Esophagus (tissue), 2 donors: Measurements from ENCODE around the gene CTBP1. TPM values are rescaled to one million over a fixed set of nuclear protein-coding genes. Genes with fewer than 3 reads are reported as not detected.

Source experiments
- H3K27ac ChIP-seq, 2 donors: one replicate each; pipeline ENCODE4 v1.5.1; 2013; ENCODE audit warnings: low read depth in 2 of 2, mild to moderate bottlenecking in 2 of 2, inconsistent platforms in 1 of 2, low read length in 1 of 2, moderate library complexity in 1 of 2
- H3K27me3 ChIP-seq, 2 donors: one replicate each; pipeline ENCODE4 v1.6.1; 2013; ENCODE audit warnings: low read length in 2 of 2, control low read depth in 1 of 2, mild to moderate bottlenecking in 1 of 2; ENCODE audit not compliant: insufficient read depth in 2 of 2, control insufficient read depth in 1 of 2
- H3K36me3 ChIP-seq, 2 donors: one replicate each; pipeline ENCODE4 v1.6.1; 2013; ENCODE audit warnings: low read length in 1 of 2; ENCODE audit not compliant: control insufficient read depth in 2 of 2, insufficient read depth in 2 of 2
- H3K4me1 ChIP-seq, 2 donors: one replicate each; pipeline ENCODE4 v1.6.1; 2013; ENCODE audit warnings: low read length in 1 of 2; ENCODE audit not compliant: control insufficient read depth in 2 of 2, insufficient read depth in 2 of 2
- H3K4me3 ChIP-seq, 2 donors: one replicate each; pipeline ENCODE4 v1.5.1; 2013; ENCODE audit warnings: low read length in 2 of 2, mild to moderate bottlenecking in 2 of 2, low read depth in 1 of 2, moderate library complexity in 1 of 2
- H3K9me3 ChIP-seq, 2 donors: one replicate each; pipeline ENCODE4 v1.6.1; 2013; ENCODE audit warnings: mild to moderate bottlenecking in 2 of 2, low read depth in 1 of 2, low read length in 1 of 2, moderate library complexity in 1 of 2; ENCODE audit not compliant: control insufficient read depth in 2 of 2, insufficient read depth in 1 of 2
- WGBS, 2 donors: extraction: QIAGEN DNeasy Blood & Tissue Kit; methylation state at CpG; one replicate each; pipeline ENCODE4 v1.1.7; 2013; 5-methylcytosine and 5-hydroxymethylcytosine counted together
- polyA plus RNA-seq, 2 donors: library from polyadenylated mRNA; stranded (reverse); fragments of 200-250 nt; gene quantifications; one replicate each; pipeline ENCODE4 v1.2.3, GENCODE V29; 2013
- donor health status: healthy with polysubstance abuse.
- donor health status: Bipolar disorder and iron deficiency.

Gene CTBP1
- polyA plus RNA-seq, 2 donors: 71.7 to 87.2 TPM

- Histone ChIP-seq H3K36me3 (no peaks in the 10 kb centered on the region), H3K27me3 (no peaks in the 10 kb centered on the region), H3K27ac (no peak overlapping the region), H3K4me3 (no peak overlapping the region), H3K4me1 (peaks cover 6 to 20% of the 10 kb centered on the region in 2 donors), H3K9me3 (no peaks in the 10 kb centered on the region)
- WGBS, 2 donors: 87 to 88% methylated on average over 16 of the region's 16 CpGs
Observed at GRCh38 chr4:1195891-1196401, 53.0 kb downstream of the CTBP1 start.

- Histone ChIP-seq H3K27me3 (no peaks in the 10 kb centered on the region), H3K9me3 (no peaks in the 10 kb centered on the region), H3K27ac (peak overlapping the region in 1 of 2 donors; percentile 15), H3K4me3 (no peak overlapping the region), H3K4me1 (peaks cover 6 to 20% of the 10 kb centered on the region in 2 donors), H3K36me3 (no peaks in the 10 kb centered on the region)
- WGBS, 2 donors: 80 to 81% methylated on average over 26 to 29 of the region's 29 CpGs
Observed at GRCh38 chr4:1195109-1195671, 53.7 kb downstream of the CTBP1 start.

GRCh38 chr4:1194010-1194900 is 54.7 kb downstream of the CTBP1 start:
- Histone ChIP-seq H3K4me3 (no peak overlapping the region), H3K9me3 (no peaks in the 10 kb centered on the region), H3K4me1 (peaks cover 6 to 20% of the 10 kb centered on the region in 2 donors), H3K27me3 (no peaks in the 10 kb centered on the region), H3K27ac (peak overlapping the region; percentile 66 to 72), H3K36me3 (no peaks in the 10 kb centered on the region)
- WGBS, 2 donors: 66 to 68% methylated on average over 47 to 52 of the region's 52 CpGs

GRCh38 chr4:1193206-1194009 is 55.5 kb downstream of the CTBP1 start:
- no peaks in the 10 kb centered on the region for H3K36me3 ChIP-seq
- H3K27me3 ChIP-seq: no peaks in the 10 kb centered on the region
- peaks cover 6 to 20% of the 10 kb centered on the region in 2 donors for H3K4me1 ChIP-seq
- WGBS, 2 donors: 45 to 46% methylated on average over 21 to 28 of the region's 28 CpGs
- no peak overlapping the region for H3K4me3 ChIP-seq
- peak overlapping the region; percentile 78 to 82 for H3K27ac ChIP-seq
- H3K9me3 ChIP-seq: no peaks in the 10 kb centered on the region

GRCh38 chr4:1192493-1193205 is 56.3 kb downstream of the CTBP1 start:
- 35 to 42% methylated on average over 13 of the region's 13 CpGs for WGBS, 2 donors
- Histone ChIP-seq H3K9me3 (no peaks in the 10 kb centered on the region), H3K4me3 (no peak overlapping the region), H3K27ac (peak overlapping the region; percentile 78 to 82), H3K4me1 (peaks cover 6 to 20% of the 10 kb centered on the region in 2 donors), H3K36me3 (no peaks in the 10 kb centered on the region), H3K27me3 (no peaks in the 10 kb centered on the region)

- Histone ChIP-seq H3K27me3 (no peaks in the 10 kb centered on the region), H3K27ac (peak overlapping the region; percentile 79 to 82), H3K4me1 (peaks cover 6 to 20% of the 10 kb centered on the region in 2 donors), H3K9me3 (no peaks in the 10 kb centered on the region), H3K4me3 (no peak overlapping the region), H3K36me3 (no peaks in the 10 kb centered on the region)
- 22 to 26% methylated on average over 4 of the region's 4 CpGs for WGBS, 2 donors
Observed at GRCh38 chr4:1192091-1192492, 56.8 kb downstream of the CTBP1 start.

- no peaks in the 10 kb centered on the region for H3K27me3 ChIP-seq
- peaks cover 6 to 20% of the 10 kb centered on the region in 2 donors for H3K4me1 ChIP-seq
- 44 to 70% methylated on average over 5 of the region's 5 CpGs for WGBS, 2 donors
- no peak overlapping the region for H3K4me3 ChIP-seq
- H3K36me3 ChIP-seq: no peaks in the 10 kb centered on the region
- peak overlapping the region; percentile 79 to 81 for H3K27ac ChIP-seq
- H3K9me3 ChIP-seq: no peaks in the 10 kb centered on the region
Observed at GRCh38 chr4:1191621-1192020, 57.3 kb downstream of the CTBP1 start.

- Histone ChIP-seq H3K4me3 (no peak overlapping the region), H3K27me3 (no peaks in the 10 kb centered on the region), H3K36me3 (no peaks in the 10 kb centered on the region), H3K27ac (no peak overlapping the region), H3K9me3 (no peaks in the 10 kb centered on the region), H3K4me1 (peaks cover 0 to 7% of the 10 kb centered on the region in 2 donors)
- 24 to 29% methylated on average over 1 of the region's 1 CpG for WGBS, 2 donors
Observed at GRCh38 chr4:1187182-1187581, 61.7 kb downstream of the CTBP1 start.
